Psoas muscle (tissue), 8 donors: ENCODE data around the gene SLC2A9. TPM values are rescaled to one million over a fixed set of nuclear protein-coding genes. Genes with fewer than 3 reads are reported as not detected.

ENCODE experiments used
- ATAC-seq, 4 donors: fragments of 200-7000 bp; cut with Tn5 transposase; one replicate each; pipeline ENCODE4 v1.9.1; 2020; ENCODE audit warnings: moderate library complexity in 3 of 4, mild to moderate bottlenecking in 2 of 4
- DNase-seq, 2 donors: peaks; one replicate each; pipeline ENCODE4 v3.0.0-alpha.2; 2020
- H3K27ac ChIP-seq: fragments of 200-600 bp; one replicate; pipeline ENCODE4 v1.8.0; 2022
- H3K27me3 ChIP-seq, 3 donors: fragments of 200-600 bp in 1 of 3; one replicate each; pipeline versions ENCODE4 v1.6.1 to v1.8.0; 2013 to 2022; ENCODE audit warnings: low read length in 2 of 3, mild to moderate bottlenecking in 2 of 3, moderate library complexity in 1 of 3; ENCODE audit not compliant: insufficient read depth in 3 of 3
- H3K36me3 ChIP-seq, 2 donors: fragments of 200-600 bp in 1 of 2; one replicate each; pipeline versions ENCODE4 v1.6.1 to v1.8.0; 2013 to 2022; ENCODE audit warnings: low read depth in 1 of 2, mild to moderate bottlenecking in 1 of 2, moderate library complexity in 1 of 2; ENCODE audit not compliant: insufficient read depth in 1 of 2
- H3K4me1 ChIP-seq: fragments of 200-600 bp; one replicate; pipeline ENCODE4 v1.8.0; 2022
- H3K4me3 ChIP-seq: fragments of 200-600 bp; one replicate; pipeline ENCODE4 v1.8.0; 2022; ENCODE audit warnings: mild to moderate bottlenecking
- H3K9me3 ChIP-seq: fragments of 200-600 bp; one replicate; pipeline ENCODE4 v1.8.0; 2022
- WGBS, 3 donors: extraction: QIAGEN DNeasy Blood & Tissue Kit; methylation state at CpG; one replicate each; pipeline versions ENCODE4 v1.1.6 to v1.1.7; 2013; 5-methylcytosine and 5-hydroxymethylcytosine counted together
- intact Hi-C, 2 donors: fragments of 100-400 bp; cut with DNase I; formaldehyde crosslinking; loops; one replicate each; pipeline versions ENCODE4 v1.11.0 to v1.14.2; 2022
- polyA plus RNA-seq, 3 donors: library from polyadenylated mRNA; stranded (reverse); fragments of 200-250 nt; gene quantifications; one replicate each; pipeline ENCODE4 v1.2.3, GENCODE V29; 2013
- total RNA-seq, 4 donors: library from RNA; stranded (reverse); fragmentation: NEBNext Ultra II Directional in 2 of 4; extraction: Animal tissue kit (Norgen Biotek cat#: 25700) in 2 of 4; gene quantifications; one replicate each; pipeline versions ENCODE4 v1.2.1 to v1.2.4, GENCODE V29; 2021 to 2023
- TF ChIP-seq, protein P1 (sequence below): fragments of 200-600 bp; IDR thresholded peaks from one replicate; pipeline ENCODE4 v1.8.0; 2022; ENCODE audit warnings: antibody characterized with exemption
- donor health status: healthy with polysubstance abuse.
- donor health status: DM: no; HTN: no; CAD: no; lungs with moderate emphysema.
- donor health status: Bipolar disorder and iron deficiency.
- donor health status: healthy.
- donor health status: DM: yes; HTN: yes; CAD: no.
- donor health status: DM: no; HTN: no; CAD: no.
- donor health status: DM: no; HTN: no; CAD: no.
- donor health status: DM: yes; HTN: yes; CAD: no.

The SLC2A9 gene
- total and polyA plus RNA-seq, 7 donors, result 0.37 to 2.7 (median 1.3) TPM

DNA sequence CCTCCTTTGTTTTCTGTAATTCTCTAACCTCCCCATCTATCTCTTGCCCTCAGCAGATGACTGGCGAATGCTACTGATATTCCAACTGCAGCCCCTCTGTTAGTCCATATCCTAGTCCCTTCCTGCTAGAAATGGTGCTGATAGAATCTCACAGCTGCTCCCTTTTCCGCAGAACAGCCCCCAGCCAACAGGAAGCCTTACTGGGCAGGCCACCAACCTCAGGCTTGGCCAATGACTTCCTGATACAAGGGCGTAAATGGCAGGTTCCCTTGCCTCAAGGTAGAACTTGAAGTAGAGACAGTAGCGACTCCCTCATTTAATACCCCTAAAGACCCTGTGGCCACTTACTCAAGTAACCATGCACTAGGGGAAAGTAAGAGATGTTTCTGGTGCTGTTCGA, 26.7 kb upstream of the SLC2A9 start:
- WGBS, 3 donors, result 74 to 87% (median 80%) methylated on average over 5 of the region's 5 CpGs
- Histone ChIP-seq H3K27me3 (no peaks in the 10 kb centered on the region), H3K36me3 (no peaks in the 10 kb centered on the region), H3K27ac (no peak overlapping the region), H3K4me3 (no peak overlapping the region), H3K4me1 (no peaks in the 10 kb centered on the region), H3K9me3 (peaks cover 3% of the 10 kb centered on the region)
- DNase-seq (no peak), ATAC-seq (no peak)
- intact Hi-C loops, result no loop called here
- TF ChIP-seq, protein P1, sequence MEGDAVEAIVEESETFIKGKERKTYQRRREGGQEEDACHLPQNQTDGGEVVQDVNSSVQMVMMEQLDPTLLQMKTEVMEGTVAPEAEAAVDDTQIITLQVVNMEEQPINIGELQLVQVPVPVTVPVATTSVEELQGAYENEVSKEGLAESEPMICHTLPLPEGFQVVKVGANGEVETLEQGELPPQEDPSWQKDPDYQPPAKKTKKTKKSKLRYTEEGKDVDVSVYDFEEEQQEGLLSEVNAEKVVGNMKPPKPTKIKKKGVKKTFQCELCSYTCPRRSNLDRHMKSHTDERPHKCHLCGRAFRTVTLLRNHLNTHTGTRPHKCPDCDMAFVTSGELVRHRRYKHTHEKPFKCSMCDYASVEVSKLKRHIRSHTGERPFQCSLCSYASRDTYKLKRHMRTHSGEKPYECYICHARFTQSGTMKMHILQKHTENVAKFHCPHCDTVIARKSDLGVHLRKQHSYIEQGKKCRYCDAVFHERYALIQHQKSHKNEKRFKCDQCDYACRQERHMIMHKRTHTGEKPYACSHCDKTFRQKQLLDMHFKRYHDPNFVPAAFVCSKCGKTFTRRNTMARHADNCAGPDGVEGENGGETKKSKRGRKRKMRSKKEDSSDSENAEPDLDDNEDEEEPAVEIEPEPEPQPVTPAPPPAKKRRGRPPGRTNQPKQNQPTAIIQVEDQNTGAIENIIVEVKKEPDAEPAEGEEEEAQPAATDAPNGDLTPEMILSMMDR, result no peak

DNA sequence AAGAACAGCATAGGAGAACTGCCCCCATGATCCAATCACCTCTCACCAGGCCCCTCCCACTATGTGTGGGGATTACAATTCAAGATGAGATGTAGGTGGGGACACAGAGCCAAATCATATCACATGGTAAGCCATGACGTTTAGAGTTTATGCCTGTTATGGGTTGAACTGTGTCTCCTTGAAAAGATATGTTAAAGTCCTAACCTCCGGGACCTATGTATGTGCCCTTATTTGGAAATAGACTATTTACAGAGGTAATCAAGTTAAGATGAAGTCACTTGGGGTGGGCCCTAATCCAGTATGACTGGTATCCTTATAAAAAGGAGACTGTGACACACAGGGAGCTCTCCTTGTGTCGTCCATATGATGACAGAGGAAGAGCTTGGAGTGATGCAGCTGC, 25.2 kb upstream of the SLC2A9 start:
- intact Hi-C loops, result no loop called here
- Histone ChIP-seq H3K27me3 (no peaks in the 10 kb centered on the region), H3K27ac (no peak overlapping the region), H3K4me1 (peaks cover 3% of the 10 kb centered on the region), H3K9me3 (peaks cover 5% of the 10 kb centered on the region), H3K4me3 (no peak overlapping the region), H3K36me3 (no peaks in the 10 kb centered on the region)
- TF ChIP-seq, protein P1, result no peak
- no peak for DNase-seq
- 65 to 68% (median 68%) methylated on average over 3 of the region's 3 CpGs for WGBS, 3 donors
- ATAC-seq, result no peak

DNA sequence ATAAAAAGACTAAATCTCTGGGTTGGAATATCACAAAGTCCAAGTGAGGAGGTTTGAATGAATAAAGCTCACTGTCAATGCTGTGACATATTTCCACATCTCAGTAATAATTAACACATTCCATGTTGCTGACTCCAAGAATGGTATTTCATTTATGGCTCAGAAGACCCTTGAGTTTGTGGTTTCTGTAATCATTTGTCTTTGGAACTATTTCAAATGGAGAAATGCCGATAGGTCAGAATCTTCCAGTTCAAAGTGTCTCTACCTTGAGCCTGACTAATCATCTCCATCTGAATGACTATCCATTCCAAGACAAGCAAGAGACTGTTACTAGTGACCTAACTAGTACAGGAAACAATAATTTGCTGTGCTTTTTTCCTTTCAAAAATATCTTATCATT, 24.2 kb upstream of the SLC2A9 start:
- Histone ChIP-seq H3K9me3 (peaks cover 5% of the 10 kb centered on the region), H3K4me3 (no peak overlapping the region), H3K36me3 (no peaks in the 10 kb centered on the region), H3K27ac (no peak overlapping the region), H3K27me3 (no peaks in the 10 kb centered on the region), H3K4me1 (peaks cover 13% of the 10 kb centered on the region)
- DNase-seq (no peak), ATAC-seq (no peak)
- TF ChIP-seq, protein P1, result no peak
- 80 to 91% (median 88%) methylated on average over 1 of the region's 1 CpG for WGBS, 3 donors
- intact Hi-C loops, result no loop called here

GRCh38 chr4:10041036-10041435, 19.7 kb upstream of the SLC2A9 start:
- TF ChIP-seq, protein P1, result no peak
- H3K27me3 ChIP-seq, result no peaks in the 10 kb centered on the region
- DNase-seq (no peak), ATAC-seq (no peak)
- intact Hi-C loops, result no loop called here
- no peak overlapping the region for H3K4me3 ChIP-seq
- no peaks in the 10 kb centered on the region for H3K36me3 ChIP-seq
- peak overlapping the region; percentile 16 for H3K27ac ChIP-seq
- peaks cover 5% of the 10 kb centered on the region for H3K9me3 ChIP-seq
- 38 to 48% (median 39%) methylated on average over 6 of the region's 6 CpGs for WGBS, 3 donors
- peaks cover 20% of the 10 kb centered on the region for H3K4me1 ChIP-seq

- DNase-seq, result no peak
- TF ChIP-seq, protein P1, result no peak
- H3K27me3 ChIP-seq, result no peaks in the 10 kb centered on the region
- no peak overlapping the region for H3K4me3 ChIP-seq
- 82 to 87% (median 86%) methylated on average over 10 of the region's 10 CpGs for WGBS, 3 donors
- ATAC-seq, result peak in 1 of 4 donors; percentile 67
- peaks cover 5% of the 10 kb centered on the region for H3K9me3 ChIP-seq
- peak overlapping the region; percentile 16 for H3K27ac ChIP-seq
- intact Hi-C loops, result no loop called here
- peaks cover 20% of the 10 kb centered on the region for H3K4me1 ChIP-seq
- no peaks in the 10 kb centered on the region for H3K36me3 ChIP-seq
Measured at GRCh38 chr4:10040049-10040892, 19.0 kb upstream of the SLC2A9 start.
